DMS 273 treated with DMSO at 0.1 percent for 48 hours (cell line): Measurements from ENCODE around the gene PLXNA2.
A peak's percentile ranks its signal among the peaks of the same experiment; 100 is the strongest.

Experiments used
- DNase-seq: peaks from one replicate; lab custom pipeline; 2025; lab: John Stamatoyannopoulos, UW

Gene PLXNA2

DNA sequence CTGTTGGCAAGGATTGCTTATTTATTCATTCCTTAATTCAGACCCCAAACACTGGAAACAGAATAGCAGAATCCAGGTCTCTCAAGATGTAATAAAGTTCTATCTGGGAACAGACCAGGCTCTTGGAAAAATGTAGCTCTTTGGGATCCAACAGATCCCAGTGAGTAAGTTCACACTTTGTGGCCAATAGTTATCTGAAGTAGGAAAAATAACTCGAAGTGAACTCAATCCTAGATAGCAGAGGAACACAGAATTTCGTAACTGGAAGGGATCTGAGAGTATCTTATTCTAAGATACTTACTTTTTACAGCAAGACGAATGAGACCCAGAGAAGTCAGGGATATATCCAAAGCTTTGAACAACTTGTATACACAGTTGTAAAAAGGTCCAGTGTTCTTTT lies 182.6 kb downstream of the PLXNA2 start:
- DNase-seq = no peak

DNA sequence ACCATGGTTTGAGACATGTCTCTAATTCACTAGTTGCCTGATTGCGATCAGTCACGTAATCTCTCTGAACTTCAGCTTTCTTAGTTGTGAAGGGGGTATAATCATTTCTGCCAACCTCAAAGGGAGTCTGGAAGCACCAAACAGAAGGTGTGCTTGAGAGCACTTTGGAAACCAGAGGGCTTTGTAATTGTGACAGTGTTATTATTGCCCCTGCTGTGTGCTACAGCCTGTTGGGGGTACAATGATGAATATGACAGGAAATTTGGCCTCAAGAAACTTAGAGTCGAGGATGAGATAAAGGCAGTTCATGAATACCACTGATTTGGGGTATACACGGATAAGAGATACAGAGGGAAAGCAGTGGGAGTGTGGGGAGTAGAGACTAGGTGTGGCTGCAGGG lies 183.1 kb downstream of the PLXNA2 start:
- no peak for DNase-seq

DNA sequence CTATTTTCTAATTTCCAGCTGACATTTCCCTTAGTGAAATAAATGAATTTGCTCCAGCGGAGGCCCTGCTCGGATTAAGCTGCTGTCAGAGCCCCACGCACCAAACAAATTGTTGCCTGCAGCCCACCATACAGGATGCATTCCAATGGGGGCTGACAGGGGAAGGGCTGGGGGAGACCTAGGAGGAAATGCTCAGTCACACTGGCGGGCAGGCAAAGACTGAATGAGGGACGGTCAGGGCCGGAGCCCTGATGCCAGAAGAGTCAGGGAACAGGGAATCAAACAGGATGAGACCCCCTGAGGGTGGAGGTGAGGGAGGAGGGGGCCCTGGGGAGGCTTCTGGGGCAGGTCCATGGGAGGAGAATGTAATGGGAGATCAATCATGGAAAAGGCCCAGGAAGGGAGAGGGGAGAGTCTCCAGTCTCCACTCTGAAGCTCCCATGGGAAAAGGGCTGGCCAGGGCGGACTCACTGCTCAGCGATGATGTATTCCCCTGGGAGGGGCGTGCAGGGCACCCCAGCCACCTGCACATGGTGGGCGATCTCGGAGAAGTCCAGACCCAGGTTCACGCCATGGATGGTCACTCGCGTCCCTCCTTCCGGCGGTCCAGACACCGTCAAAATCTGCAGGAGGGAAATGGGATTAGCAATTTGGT lies 183.8 kb downstream of the PLXNA2 start:
- DNase-seq = no peak

DNA sequence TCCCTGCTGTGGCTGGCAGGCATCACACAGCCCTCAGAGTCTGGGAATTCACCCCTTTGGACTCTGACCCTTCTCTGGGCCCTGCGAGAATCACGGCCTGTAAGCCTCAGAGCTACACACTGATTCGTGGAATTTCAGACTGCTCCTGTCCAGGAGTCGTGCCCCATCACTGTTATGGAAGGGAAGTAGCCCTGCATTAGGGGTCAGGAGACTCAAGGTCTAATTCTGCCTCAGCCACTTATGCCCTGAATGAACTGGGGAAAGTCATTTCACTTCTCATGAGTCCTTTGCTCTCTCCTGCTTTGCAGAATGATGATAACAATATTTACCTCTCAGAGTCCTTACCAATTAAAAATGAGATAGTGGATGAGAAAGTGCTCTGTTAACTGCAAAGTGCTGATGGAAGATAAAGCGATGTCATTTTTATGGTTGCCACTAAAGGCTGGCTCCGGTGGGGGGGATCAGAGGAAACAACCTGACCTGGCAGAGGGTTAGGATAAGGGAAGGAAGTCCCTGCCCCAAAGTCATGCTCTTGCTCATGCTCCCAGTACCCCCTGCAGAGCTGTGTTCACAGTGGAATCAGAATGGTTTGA lies 184.7 kb downstream of the PLXNA2 start:
- DNase-seq = no peak

GRCh38 chr1:208058756-208059155 lies 185.4 kb downstream of the PLXNA2 start:
- DNase-seq = no peak

- DNase-seq = peak; percentile 23
Observed at GRCh38 chr1:208058267-208058666, 185.9 kb downstream of the PLXNA2 start.

DNA sequence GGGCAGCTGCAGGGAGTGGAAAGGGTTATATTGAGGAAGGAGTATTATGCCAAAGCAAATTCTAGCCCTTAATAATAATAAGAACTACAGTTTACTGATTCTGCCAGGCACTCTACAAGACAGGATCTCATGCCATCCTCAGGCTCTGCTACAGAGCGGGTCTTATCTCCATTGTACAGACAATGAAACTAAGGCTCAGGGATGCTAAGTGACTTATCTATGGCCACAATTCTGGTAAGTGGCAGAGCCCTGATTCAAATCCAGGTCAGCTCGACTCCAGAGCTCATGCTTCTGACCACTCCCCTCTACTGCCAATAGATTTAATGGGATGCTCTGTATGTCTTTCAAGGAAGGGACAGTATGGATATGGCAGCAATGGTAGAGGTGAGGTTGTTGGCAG lies 187.1 kb downstream of the PLXNA2 start:
- DNase-seq = no peak

- no peak for DNase-seq
Observed at GRCh38 chr1:208055535-208055934, 188.6 kb downstream of the PLXNA2 start.

DNA sequence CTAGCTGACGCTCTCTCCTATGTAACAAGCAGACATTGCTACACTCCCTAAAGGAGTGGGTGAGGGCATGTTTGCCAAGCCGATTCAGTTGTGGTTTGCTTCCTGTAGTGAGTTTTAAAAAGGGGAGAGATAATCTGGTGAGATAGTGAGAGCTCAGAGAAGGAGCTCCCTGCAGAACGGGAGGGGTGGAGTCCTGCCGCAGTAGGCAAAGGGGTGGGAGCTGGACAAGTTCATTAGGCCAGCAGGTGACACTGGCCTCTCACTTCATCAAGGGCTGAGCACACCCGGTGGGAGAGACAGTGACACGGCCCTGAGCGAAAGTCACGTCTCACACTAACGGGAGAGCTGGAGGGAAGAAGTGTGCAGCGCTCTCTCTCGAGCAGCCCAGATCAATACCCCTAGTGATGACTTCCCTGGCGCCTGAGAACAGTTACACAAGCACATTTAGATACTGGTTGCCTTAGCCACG lies 189.2 kb downstream of the PLXNA2 start:
- no peak for DNase-seq

DNA sequence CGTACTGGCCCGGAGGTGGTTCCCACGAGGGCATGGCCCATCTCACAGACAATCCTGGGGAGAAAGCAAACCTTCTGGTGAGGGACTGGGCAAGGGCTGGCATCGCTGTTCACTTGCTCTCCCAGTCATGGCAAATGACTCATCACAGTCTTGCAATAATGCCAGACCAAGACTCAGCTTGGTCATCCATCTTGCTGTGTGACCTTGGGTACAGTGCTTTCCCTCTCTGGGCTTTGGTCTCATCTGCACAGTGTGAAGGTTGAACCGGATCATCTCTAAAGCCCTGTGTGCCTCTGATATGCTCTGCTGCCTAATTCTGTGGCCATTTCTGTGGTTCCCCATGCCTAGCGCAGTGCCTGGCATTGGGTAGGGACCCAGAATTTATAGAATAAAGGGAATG lies 189.7 kb downstream of the PLXNA2 start:
- DNase-seq = no peak

DNA sequence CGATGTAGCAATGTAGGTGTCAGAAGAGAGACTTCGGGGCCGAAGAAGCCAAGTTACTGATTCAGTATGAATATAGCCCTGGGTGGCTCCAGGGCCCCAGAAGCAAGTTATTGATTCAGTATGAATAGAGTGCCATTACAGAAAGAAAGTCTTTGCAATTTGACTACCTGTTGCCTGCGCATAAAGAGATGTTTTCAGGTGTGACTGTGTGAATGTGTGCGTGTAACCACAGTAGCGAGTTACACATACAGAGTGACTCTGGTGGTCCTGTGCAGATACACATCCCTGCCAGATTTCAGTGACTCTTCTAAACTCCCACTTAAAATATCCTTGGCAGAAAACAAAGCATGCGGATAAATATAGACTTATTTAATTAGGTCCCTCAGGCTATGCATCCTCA lies 190.5 kb downstream of the PLXNA2 start:
- DNase-seq = no peak

GRCh38 chr1:208052926-208053407 lies 191.2 kb downstream of the PLXNA2 start:
- DNase-seq = no peak

- DNase-seq = no peak
Observed at GRCh38 chr1:208052135-208052534, 192.0 kb downstream of the PLXNA2 start.

- DNase-seq = no peak
Observed at GRCh38 chr1:208051651-208052050, 192.5 kb downstream of the PLXNA2 start.

- DNase-seq = no peak
Observed at GRCh38 chr1:208048904-208049303, 195.3 kb downstream of the PLXNA2 start.

DNA sequence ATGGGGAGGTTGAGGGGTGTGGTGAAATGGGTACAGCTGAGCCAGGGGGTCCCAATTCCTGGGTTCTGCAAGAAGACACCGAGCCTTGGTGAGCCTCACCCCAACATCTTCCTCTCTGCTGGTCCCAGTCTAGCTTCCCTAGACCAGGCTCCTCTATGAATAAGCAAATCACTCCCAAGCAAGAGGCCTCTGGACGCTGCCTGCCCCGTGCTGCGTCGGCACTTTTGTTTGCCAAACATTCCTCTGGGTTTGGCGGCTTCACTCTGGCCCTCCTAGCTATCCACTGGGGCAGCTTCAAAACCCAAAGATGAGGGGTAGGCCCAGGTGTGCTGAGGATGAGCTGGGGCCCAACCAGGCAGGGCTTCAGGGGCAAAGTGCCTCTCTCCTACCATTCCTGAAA lies 196.2 kb downstream of the PLXNA2 start:
- DNase-seq = no peak

GRCh38 chr1:208047476-208047934 lies 196.7 kb downstream of the PLXNA2 start:
- DNase-seq = no peak

GRCh38 chr1:208045463-208046260 lies 198.5 kb downstream of the PLXNA2 start:
- DNase-seq = no peak

DNA sequence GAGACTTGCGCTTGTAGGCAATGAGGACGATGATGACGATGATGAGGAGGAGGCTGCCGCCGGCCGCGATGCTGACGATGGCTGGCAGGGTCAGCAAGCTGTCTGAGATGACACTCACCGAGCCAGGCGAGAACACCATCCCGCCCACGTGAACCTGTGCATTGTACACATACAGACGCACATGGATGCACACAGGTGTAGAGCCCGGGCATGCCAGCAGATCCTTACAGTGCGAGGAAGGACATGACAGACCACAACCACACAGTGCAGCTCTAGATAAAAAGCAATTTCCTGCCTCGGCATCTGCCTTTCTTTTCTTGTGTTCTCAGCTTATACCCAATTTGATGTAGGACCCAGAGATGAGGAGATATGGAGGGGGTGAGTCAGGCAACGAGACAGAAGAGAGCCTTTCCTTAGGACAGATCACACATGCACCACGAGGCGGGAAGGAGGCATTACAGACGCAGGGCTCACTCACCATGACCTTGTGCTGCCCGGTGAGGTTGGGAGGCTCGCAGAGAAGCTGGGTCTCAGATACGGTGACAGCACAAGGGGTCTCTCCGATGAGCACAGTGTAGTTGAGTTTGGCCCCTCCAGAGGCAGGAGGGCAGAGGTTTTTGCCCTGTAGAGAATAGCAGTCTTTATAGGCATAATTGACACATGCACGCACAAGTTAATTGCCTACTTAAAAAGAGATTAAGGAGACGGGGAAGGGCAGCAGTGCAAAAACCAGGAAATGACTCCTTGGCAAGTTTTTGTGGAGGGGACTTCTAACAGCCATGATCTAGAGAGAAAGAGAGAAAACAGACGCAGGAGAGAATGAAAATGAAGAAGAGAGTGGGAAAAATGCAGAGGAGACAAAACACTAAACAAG lies 199.4 kb downstream of the PLXNA2 start:
- no peak for DNase-seq

DNA sequence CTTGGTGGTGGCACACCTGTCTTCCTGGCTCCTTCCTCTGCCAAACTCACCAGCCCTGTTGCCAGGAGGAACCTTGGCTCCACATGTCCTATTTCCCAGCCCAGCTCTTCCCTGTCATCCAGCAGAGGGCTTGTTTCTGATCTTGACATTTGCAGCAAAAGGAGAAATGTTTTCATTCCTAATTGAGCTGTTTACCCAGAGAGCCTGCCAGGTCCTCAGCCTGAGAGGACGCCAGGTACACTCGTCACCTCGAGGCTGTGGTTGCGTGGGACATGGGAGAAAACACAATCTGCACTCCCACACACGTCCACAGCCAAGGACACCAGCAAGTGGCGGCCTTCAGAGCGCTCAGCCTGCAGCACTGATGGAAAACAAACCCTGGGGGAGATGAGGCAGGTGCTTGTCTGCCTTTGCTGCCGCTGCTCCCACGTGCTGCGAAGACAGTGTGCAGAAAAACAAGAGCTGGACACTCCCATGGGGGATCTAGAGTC lies 200.4 kb downstream of the PLXNA2 start:
- DNase-seq = no peak

- no peak for DNase-seq
Observed at GRCh38 chr1:208042868-208043267, 201.3 kb downstream of the PLXNA2 start.
